PFSK-1 (cell line): ENCODE data around the gene GNB1L.

Source experiments
- POLR2AphosphoS5 ChIP-seq: IDR thresholded peaks from 2 replicates; pipeline ENCODE4 v1.6.1; 2012; ENCODE audit warnings: low read depth, mild to moderate bottlenecking, control low read depth, low read length, moderate library complexity
- SIN3A ChIP-seq: IDR thresholded peaks from 2 replicates; pipeline ENCODE4 v1.6.1; 2012; ENCODE audit warnings: mild to moderate bottlenecking, low read length, moderate library complexity, borderline replicate concordance; ENCODE audit not compliant: insufficient read depth
- TAF1 ChIP-seq: IDR thresholded peaks from 2 replicates; pipeline ENCODE4 v1.6.1; 2012; ENCODE audit warnings: low read length, control low read depth, borderline replicate concordance; ENCODE audit not compliant: insufficient read depth
- TF ChIP-seq, protein P1 (sequence below), 2 experiments: IDR thresholded peaks; 2 replicates each; pipeline versions ENCODE4 v1.6.1 to v1.8.0; 2011 to 2012; ENCODE audit warnings: low read depth in 2 of 2, low read length in 2 of 2, control low read depth in 1 of 2, inconsistent platforms in 1 of 2, mild to moderate bottlenecking in 1 of 2, moderate library complexity in 1 of 2; ENCODE audit not compliant: insufficient read depth in 1 of 2

DNA sequence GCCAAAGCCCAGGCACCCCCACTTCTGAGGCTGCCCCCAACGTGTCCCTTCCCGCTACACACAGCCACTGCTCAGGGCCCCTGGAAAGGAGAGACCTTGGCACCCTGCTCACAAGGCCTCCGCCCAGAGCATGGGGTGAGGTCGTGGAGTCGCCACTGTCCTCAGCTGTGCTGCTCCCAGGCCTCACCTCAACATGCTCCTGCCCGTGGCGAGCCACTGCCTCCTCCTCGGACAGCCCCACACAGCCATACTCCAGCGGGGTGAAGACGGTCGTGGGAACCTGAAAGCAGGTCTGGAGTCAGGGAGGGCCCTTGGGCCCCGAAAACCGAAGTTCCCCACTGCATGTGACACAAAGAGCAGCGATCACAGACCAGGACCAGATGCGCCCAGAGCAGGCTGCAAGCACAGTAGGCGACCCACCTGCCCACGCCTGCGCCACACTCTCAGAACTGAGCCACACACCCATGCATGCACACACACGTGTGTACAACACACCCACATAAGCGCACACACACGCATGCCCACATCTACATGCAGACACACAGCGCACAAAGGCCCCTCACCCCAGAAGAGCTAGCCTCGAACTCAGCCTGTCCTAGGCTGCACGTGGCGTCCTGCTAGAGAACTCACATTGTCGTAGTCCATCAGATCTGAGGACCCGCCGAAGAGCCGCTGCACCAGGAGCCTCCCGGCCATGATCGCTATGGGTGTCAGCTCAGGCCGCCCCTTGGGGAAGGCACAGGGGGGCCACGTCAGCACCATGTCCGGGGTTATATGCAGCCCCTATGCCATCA is 25.5 kb upstream of the GNB1L start:
- TF ChIP-seq, protein P1, sequence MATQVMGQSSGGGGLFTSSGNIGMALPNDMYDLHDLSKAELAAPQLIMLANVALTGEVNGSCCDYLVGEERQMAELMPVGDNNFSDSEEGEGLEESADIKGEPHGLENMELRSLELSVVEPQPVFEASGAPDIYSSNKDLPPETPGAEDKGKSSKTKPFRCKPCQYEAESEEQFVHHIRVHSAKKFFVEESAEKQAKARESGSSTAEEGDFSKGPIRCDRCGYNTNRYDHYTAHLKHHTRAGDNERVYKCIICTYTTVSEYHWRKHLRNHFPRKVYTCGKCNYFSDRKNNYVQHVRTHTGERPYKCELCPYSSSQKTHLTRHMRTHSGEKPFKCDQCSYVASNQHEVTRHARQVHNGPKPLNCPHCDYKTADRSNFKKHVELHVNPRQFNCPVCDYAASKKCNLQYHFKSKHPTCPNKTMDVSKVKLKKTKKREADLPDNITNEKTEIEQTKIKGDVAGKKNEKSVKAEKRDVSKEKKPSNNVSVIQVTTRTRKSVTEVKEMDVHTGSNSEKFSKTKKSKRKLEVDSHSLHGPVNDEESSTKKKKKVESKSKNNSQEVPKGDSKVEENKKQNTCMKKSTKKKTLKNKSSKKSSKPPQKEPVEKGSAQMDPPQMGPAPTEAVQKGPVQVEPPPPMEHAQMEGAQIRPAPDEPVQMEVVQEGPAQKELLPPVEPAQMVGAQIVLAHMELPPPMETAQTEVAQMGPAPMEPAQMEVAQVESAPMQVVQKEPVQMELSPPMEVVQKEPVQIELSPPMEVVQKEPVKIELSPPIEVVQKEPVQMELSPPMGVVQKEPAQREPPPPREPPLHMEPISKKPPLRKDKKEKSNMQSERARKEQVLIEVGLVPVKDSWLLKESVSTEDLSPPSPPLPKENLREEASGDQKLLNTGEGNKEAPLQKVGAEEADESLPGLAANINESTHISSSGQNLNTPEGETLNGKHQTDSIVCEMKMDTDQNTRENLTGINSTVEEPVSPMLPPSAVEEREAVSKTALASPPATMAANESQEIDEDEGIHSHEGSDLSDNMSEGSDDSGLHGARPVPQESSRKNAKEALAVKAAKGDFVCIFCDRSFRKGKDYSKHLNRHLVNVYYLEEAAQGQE (IDR thresholded peaks at IDR 0.05; ENCODE audit: insufficient read depth in 1 of 2, low read depth in 2 of 2, low read length in 2 of 2): no peak
- TF ChIP-seq POLR2AphosphoS5 (no peak), TAF1 (no peak), SIN3A (no peak)
